MM.1S (cell line): Measurements from ENCODE around the gene LRRC4C.

Experiments
- EZH2 ChIP-seq: fragments of 300-600 bp; sonication (generic); optimal IDR thresholded peaks from 2 replicates; pipeline ENCODE3; 2017; ENCODE audit warnings: low read depth, mild to moderate bottlenecking, antibody characterized with exemption, low read length, mixed read lengths
- EZH2phosphoT487 ChIP-seq: fragments of 300-600 bp; sonication (generic); IDR thresholded peaks from 2 replicates; pipeline ENCODE4 v1.6.1; 2018; ENCODE audit warnings: antibody characterized with exemption, low read length
- TF ChIP-seq, protein P1 (sequence below): fragments of 300-600 bp; sonication (generic); IDR thresholded peaks from 2 replicates; pipeline ENCODE4 v1.5.1; 2016; ENCODE audit warnings: antibody characterized with exemption, low read length, mixed read lengths

DNA sequence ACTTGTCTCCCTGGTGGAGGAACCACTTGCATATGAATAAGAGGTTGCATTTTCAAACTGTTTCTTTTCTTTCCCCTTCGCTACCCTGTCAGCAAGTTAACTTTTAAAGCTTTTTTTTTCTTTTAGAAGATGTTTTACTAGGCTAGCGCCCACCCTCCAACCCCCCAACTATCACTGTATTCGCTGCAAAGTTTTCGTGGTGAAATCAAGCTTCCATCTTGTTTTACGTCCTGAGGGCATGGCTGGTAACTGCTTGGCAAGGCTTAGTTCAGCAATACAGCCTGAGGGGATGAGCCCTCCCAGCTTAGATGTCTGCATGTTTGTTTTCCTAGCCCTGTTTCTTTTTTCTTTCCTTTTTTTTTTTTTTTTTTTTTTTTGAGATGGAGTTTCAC lies 1359.3 kb downstream of the LRRC4C start:
- TF ChIP-seq, protein P1, sequence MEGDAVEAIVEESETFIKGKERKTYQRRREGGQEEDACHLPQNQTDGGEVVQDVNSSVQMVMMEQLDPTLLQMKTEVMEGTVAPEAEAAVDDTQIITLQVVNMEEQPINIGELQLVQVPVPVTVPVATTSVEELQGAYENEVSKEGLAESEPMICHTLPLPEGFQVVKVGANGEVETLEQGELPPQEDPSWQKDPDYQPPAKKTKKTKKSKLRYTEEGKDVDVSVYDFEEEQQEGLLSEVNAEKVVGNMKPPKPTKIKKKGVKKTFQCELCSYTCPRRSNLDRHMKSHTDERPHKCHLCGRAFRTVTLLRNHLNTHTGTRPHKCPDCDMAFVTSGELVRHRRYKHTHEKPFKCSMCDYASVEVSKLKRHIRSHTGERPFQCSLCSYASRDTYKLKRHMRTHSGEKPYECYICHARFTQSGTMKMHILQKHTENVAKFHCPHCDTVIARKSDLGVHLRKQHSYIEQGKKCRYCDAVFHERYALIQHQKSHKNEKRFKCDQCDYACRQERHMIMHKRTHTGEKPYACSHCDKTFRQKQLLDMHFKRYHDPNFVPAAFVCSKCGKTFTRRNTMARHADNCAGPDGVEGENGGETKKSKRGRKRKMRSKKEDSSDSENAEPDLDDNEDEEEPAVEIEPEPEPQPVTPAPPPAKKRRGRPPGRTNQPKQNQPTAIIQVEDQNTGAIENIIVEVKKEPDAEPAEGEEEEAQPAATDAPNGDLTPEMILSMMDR = no peak
- TF ChIP-seq EZH2phosphoT487 (no peak), EZH2 (no peak)
